ENCODE data around the gene AP4M1. TPM values are rescaled to one million over a fixed set of nuclear protein-coding genes. Genes with fewer than 3 reads are reported as not detected.

AP4M1 gene
- total RNA-seq, 2 donors from 2014 or later: 8.9 to 16.9 TPM

DNA sequence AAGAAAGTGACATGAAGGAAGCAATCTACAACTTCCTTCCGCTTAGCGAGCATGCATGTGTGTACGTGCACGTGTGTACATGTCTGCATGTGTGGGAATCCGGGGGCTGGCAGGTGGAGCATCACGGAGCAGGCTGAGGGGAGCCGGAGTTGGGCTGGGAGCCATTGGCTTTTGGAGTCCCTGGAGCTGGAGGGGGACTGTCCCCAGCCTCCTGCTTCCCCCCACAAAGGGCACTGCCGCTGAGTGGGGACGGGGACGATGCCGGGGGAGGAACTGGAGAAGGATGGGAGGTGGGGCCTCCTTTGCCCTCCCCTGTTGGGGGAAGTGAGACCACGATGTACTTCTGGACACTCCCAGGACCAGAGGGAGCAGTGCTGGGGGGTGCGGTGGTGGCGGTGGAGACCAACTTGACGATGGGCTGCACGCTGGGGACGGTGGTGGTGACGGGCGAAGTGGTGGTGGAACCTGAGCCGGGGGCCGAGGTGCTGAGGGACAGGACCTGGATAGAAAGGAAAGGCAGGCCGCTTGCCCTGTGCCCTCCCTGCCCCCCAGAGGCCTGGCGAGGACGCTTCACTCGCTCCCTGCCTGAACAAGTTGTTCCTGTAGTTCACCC, 5.8 kb downstream of the AP4M1 start:
- Mint-ChIP-seq H3K4me1 (ENCODE audit: low read depth in 2 of 2) (peaks cover 5 to 9% of the 10 kb centered on the region in 2 donors), H3K36me3 (no peaks in the 10 kb centered on the region), H3K4me3 (no peak overlapping the region), H3K27ac (no peak overlapping the region), H3K9me3 (no peaks in the 10 kb centered on the region), H3K27me3 (no peaks in the 10 kb centered on the region)
- ATAC-seq (no peak), DNase-seq (ENCODE audit: low spot score) (no peak)

DNA sequence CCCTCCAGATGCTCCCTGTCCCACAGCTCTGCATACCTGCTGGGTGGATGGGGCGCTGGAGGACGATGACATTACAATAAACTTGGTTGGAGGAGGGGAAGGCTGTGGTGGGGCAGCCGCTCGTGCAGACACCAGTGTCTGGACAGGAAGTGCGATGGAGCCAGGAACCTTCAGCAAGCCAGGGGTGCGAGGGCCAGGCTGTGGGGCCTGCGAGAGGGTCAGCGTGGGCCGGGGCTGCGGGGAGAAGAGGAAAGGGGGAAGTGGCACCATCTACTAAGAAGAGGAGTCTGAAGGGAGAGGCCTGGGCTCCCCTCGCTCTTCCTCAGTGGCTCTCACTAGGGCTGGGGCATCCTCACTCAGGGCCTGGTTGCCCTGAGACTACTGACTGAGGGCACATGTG, 6.4 kb downstream of the AP4M1 start:
- ATAC-seq (no peak), DNase-seq (ENCODE audit: low spot score) (no peak)
- no peaks in the 10 kb centered on the region for H3K36me3 Mint-ChIP-seq
- peaks cover 0 to 5% of the 10 kb centered on the region in 2 donors for H3K4me1 Mint-ChIP-seq (ENCODE audit: low read depth in 2 of 2)
- H3K4me3 Mint-ChIP-seq: no peak overlapping the region
- H3K9me3 Mint-ChIP-seq: no peaks in the 10 kb centered on the region
- no peaks in the 10 kb centered on the region for H3K27me3 Mint-ChIP-seq
- H3K27ac Mint-ChIP-seq: no peak overlapping the region

DNA sequence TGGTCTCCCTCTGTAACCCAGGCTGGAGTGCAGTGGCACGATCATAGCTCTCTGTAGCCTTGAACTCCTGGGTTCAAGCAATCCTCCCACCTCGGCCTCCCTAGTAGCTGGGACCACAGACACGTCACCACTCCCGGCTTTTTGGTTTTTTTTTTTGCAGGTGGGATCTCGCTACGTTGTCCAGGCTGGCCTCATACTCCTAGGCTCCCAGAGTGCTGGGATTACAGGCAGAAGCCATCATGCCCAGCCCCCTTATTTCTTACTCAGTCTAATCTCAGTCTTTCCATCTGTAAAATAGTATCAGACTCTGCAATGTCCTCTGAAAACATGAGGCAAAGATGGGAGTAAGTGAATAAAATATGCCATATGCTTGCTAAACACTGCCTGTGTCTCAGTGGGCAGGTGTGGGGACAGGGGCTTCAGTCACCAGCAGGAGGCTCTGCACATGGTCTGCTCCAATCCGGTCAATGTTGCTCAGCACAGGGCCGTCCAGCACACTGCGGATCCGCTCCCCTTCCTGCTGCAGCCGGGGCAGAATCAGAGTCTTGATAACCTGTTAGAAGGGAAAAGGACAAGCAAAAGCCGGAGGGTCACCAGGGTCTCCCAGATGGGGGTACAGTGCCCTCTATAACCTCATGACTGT, 8.2 kb downstream of the AP4M1 start:
- no peaks in the 10 kb centered on the region for H3K36me3 Mint-ChIP-seq
- ATAC-seq: no peak
- H3K9me3 Mint-ChIP-seq: no peaks in the 10 kb centered on the region
- H3K4me1 Mint-ChIP-seq (ENCODE audit: low read depth in 2 of 2): peaks cover 0 to 3% of the 10 kb centered on the region in 2 donors
- no peak overlapping the region for H3K4me3 Mint-ChIP-seq
- H3K27ac Mint-ChIP-seq: no peak overlapping the region
- no peak for DNase-seq (ENCODE audit: low spot score)
- no peaks in the 10 kb centered on the region for H3K27me3 Mint-ChIP-seq

DNA sequence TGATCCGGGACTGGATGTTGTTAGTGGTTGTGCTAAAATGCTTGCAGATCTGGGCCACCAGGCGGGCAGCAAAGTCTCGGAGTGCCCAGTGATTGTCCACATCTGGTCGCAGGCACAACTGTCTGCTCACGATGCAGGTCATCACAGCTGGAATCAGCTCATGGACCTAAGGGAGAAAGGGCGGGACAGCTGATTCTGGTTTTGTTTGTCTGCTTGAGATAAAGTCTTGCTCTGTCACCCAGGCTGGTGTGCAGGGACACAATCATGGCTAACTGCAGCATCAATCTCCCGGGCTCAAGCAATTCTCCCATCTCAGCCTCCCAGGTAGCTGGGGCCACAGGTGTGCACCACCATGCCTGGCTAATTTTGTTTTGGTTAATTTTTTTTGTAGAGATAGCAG, 9.7 kb downstream of the AP4M1 start:
- Mint-ChIP-seq H3K4me1 (ENCODE audit: low read depth in 2 of 2) (peaks cover 0 to 8% of the 10 kb centered on the region in 2 donors), H3K36me3 (no peaks in the 10 kb centered on the region), H3K9me3 (no peaks in the 10 kb centered on the region), H3K27ac (no peak overlapping the region), H3K27me3 (no peaks in the 10 kb centered on the region), H3K4me3 (no peak overlapping the region)
- ATAC-seq: no peak
- DNase-seq (ENCODE audit: low spot score): no peak

DNA sequence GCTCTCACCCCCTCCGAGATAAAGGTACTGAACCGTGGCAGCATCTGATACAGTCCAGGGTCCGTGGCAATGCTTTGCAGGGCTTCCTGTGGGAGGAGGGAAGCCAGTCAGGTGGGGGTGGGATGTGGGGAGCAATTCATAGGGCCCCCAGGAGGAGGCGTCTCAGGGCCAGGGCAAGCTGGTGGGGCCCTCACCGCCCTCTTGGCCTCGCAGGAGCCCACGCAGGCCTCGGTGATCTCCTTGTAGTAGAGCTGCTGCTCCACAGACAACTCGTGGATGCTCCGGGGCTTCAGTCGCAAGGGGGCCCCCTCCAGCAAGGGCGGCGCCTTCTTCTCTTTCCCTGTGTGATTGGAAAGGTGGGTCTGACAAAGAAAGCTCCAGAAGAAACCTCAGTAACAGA, 10.5 kb downstream of the AP4M1 start:
- Mint-ChIP-seq H3K27me3 (no peaks in the 10 kb centered on the region), H3K4me1 (ENCODE audit: low read depth in 2 of 2) (peaks cover 0 to 11% of the 10 kb centered on the region in 2 donors), H3K27ac (no peak overlapping the region), H3K36me3 (no peaks in the 10 kb centered on the region), H3K4me3 (no peak overlapping the region), H3K9me3 (no peaks in the 10 kb centered on the region)
- DNase-seq (ENCODE audit: low spot score) (no peak), ATAC-seq (no peak)

DNA sequence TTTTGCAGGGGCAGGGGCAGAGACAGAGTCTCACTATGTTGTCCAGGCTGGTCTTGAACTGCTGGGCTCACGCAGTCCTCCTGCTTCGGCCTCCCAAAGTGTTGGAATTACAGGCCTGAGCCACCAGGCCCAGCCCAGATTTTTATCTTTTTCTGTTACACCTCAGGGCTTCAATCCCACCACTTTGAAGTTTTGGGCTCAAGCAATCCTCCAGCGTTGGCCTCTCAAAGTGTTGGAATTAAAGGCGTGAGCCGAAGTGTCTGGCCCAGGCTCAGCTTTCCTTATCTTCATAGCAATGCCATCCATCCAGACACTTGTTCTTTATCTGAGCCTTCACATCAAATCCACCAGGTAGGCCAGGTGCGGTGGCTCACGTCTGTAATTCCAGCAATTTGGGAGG, 13.6 kb downstream of the AP4M1 start:
- peaks cover 14 to 25% of the 10 kb centered on the region in 2 donors for H3K4me1 Mint-ChIP-seq (ENCODE audit: low read depth in 2 of 2)
- no peaks in the 10 kb centered on the region for H3K36me3 Mint-ChIP-seq
- H3K9me3 Mint-ChIP-seq: no peaks in the 10 kb centered on the region
- DNase-seq (ENCODE audit: low spot score): no peak
- H3K27me3 Mint-ChIP-seq: no peaks in the 10 kb centered on the region
- no peak overlapping the region for H3K27ac Mint-ChIP-seq
- ATAC-seq: no peak
- no peak overlapping the region for H3K4me3 Mint-ChIP-seq

DNA sequence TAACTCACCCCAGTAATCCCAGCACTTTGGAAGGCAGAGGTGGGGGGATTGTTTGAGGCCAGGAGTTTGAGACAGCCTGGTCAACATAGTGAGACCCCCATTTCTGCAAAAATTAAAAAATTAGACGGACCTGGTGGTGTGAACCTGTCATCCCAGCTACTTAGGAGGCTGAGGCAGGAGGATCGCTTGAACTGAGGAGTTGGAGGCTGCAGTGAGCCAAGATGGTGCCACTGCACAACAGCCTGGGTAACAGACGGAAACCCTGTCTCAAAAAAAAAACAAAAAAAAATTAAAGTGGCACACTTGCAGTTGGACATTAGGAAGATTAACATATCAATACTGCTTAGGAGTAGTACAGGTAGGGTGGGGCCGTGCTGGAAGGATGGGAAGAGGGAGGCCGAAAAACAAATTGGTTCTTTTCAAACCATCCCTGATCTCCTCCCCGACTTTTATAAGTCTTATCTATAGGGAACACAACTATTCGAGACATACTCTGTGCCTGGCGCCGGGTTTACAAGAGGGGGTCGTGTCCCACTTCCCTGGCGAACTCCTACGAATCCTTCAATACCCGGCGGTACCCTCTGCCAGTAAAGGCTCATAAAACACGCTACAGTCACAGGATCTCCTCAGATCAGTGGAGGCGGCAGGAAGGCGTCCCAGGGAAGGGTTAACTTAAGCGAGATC, 17.1 kb downstream of the AP4M1 start:
- no peaks in the 10 kb centered on the region for H3K36me3 Mint-ChIP-seq
- no peak for ATAC-seq

DNA sequence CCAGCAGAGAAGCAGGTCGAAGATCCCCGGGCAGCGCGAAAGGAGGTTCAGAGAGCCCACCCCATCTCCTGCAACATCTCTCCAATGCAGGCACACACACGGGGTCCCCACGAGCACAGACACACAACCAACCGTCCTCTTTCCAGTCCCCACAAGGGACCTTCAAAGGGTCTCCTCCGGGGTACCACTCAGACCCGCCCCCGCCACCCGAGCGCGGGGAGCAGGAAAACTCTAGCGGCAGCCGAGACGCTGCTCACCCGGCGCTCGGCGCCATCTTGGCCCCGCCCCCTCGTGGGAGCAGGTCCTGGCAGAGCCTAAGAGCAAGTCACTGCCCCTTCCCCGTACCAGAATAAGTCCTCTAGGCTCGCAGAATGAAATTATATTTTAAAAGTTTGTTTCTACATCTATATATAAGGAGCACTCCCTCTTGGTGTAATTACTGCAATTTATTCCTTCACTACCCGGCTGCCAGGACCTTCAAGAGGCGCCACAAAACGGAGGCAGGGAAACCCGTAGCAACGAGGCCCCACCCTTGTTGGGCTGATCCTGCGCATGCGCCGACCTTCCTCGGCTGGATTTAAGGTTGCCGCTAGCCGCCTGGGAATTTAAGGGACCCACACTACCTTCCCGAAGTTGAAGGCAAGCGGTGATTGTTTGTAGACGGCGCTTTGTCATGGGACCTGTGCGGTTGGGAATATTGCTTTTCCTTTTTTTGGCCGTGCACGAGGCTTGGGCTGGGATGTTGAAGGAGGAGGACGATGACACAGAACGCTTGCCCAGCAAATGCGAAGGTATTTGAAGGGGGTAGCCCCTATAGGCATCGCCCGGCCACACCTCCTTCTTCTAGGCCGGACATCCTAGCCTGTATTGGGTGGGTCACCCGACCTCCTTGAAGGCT, 17.9 kb downstream of the AP4M1 start, which contains the start of the genes CNPY4 and TAF6:
Gene CNPY4, plus strand, starts transcription at position 563 of the 898 bp plus-strand sequence. Its CDS starts 111 bp downstream, at position 674.
Gene TAF6, minus strand, starts transcription at position 287 of the 898 bp plus-strand sequence. CDS start 5,149 bp downstream, outside the sequence.
- peak; percentile 92 for DNase-seq (ENCODE audit: low spot score)
- Mint-ChIP-seq H3K4me1 (ENCODE audit: low read depth in 2 of 2) (peaks cover 23 to 28% of the 10 kb centered on the region in 2 donors), H3K27ac (peak within 1 kb of the TSS; percentile 99), H3K4me3 (peak within 1 kb of the TSS; percentile 95), H3K9me3 (no peaks in the 10 kb centered on the region), H3K27me3 (no peaks in the 10 kb centered on the region), H3K36me3 (no peaks in the 10 kb centered on the region)
- peak; percentile 87 to 92 for ATAC-seq

More for the DNA sequence above, 17.1 kb downstream of the AP4M1 start:
- Mint-ChIP-seq H3K4me3 (peak overlapping the region; percentile 95), H3K27me3 (no peaks in the 10 kb centered on the region), H3K27ac (peak overlapping the region; percentile 99), H3K4me1 (ENCODE audit: low read depth in 2 of 2) (peaks cover 22 to 31% of the 10 kb centered on the region in 2 donors), H3K9me3 (no peaks in the 10 kb centered on the region)
- no peak for DNase-seq (ENCODE audit: low spot score)

DNA sequence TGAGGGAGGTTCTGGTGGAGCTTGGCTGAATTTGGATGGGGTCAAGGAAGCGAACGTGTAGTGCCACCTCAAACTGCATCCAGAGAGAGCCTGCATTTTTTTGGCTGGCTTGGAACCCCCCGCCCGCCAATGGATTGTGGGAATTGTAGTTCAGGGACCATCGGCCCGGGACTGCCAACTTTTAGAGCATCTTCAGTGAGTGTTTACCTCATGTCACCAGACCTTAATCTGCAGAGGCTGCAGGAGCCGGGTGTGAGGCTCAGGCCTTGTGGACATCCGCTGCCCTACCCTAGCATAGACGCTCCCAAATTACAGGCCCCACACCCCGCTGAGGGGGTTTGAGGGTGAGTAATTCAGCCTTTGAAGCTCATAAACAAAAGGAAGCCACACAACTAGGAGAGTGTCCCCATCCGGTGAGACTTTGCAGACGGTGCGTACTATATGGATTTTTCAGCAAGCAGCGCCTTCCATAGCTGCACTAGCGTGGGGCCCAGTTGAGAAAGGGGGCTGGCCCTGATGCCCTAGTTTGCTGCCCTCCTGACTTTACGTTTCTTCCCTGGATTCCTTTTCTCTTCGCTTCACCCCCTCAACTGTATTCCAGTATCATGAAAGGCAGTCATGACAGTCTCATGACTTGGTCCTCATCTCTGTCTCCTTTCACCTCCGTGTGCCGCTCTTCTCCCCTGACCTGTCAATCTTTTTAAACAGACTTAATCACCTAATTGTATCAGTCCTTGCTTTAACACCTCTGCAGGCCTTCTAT, 18.7 kb downstream of the AP4M1 start:
- DNase-seq (ENCODE audit: low spot score) (no peak), ATAC-seq (peak; percentile 55 to 58)
- peaks cover 31 to 34% of the 10 kb centered on the region in 2 donors for H3K4me1 Mint-ChIP-seq (ENCODE audit: low read depth in 2 of 2)
- H3K27me3 Mint-ChIP-seq: no peaks in the 10 kb centered on the region
- peak overlapping the region; percentile 99 for H3K27ac Mint-ChIP-seq
- peak overlapping the region; percentile 95 for H3K4me3 Mint-ChIP-seq
- no peaks in the 10 kb centered on the region for H3K9me3 Mint-ChIP-seq
- no peaks in the 10 kb centered on the region for H3K36me3 Mint-ChIP-seq

DNA sequence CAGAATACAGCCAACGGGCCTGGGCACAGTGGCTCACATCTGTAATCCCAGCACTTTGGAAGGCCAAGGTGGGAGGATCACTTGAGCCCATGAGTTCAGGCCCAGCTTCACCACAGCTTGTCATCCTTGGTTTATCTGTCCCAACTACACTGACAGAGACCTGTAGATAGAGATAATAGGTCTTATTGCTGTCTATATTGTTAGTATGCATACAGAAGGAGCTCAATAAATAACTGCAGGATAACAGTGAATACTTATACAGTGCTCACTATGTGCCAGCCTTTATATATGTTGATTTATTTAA, 19.2 kb downstream of the AP4M1 start:
- Mint-ChIP-seq H3K4me1 (ENCODE audit: low read depth in 2 of 2) (peaks cover 33 to 36% of the 10 kb centered on the region in 2 donors), H3K27me3 (no peaks in the 10 kb centered on the region), H3K36me3 (no peaks in the 10 kb centered on the region), H3K27ac (peak overlapping the region; percentile 99), H3K9me3 (no peaks in the 10 kb centered on the region), H3K4me3 (peak overlapping the region; percentile 95)
- no peak for ATAC-seq
- DNase-seq (ENCODE audit: low spot score): no peak

DNA sequence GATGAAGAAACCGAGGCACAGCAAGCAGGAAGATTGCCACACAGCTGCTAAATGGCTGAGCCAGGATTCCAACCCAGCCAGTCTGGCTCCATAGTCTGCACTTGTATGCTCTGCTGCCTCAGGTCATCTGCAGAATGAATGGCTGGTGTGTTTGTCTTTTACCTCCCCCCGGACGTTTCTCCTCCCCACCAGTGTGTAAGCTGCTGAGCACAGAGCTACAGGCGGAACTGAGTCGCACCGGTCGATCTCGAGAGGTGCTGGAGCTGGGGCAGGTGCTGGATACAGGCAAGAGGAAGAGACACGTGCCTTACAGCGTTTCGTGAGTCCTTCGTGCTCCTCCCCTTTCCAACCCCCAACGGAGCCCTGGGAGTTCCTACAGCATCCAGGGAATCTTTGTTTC, 20.6 kb downstream of the AP4M1 start:
- peaks cover 29 to 41% of the 10 kb centered on the region in 2 donors for H3K4me1 Mint-ChIP-seq (ENCODE audit: low read depth in 2 of 2)
- DNase-seq (ENCODE audit: low spot score): no peak

DNA sequence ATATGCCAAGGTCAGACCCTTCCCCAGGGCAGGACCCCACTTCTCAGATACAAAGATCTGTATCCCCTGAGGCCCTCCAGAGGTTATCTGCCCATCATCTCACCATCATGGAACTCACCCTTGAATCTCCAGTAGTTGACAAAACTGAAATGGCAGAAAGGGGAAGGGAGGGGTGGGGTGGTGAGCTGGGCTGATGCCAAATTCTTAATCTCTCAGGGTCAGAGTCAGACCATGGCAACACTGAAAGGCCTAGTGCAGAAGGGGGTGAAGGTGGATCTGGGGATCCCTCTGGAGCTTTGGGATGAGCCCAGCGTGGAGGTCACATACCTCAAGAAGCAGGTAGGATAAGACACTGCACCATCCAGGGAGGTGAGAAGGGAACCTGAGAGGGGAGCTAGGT, 21.1 kb downstream of the AP4M1 start:
- H3K9me3 Mint-ChIP-seq: no peaks in the 10 kb centered on the region
- H3K36me3 Mint-ChIP-seq: no peaks in the 10 kb centered on the region
- H3K4me3 Mint-ChIP-seq: no peak overlapping the region
- peaks cover 29 to 41% of the 10 kb centered on the region in 2 donors for H3K4me1 Mint-ChIP-seq (ENCODE audit: low read depth in 2 of 2)
- no peaks in the 10 kb centered on the region for H3K27me3 Mint-ChIP-seq
- no peak overlapping the region for H3K27ac Mint-ChIP-seq
- ATAC-seq (no peak), DNase-seq (ENCODE audit: low spot score) (no peak)

More for the DNA sequence above, 20.6 kb downstream of the AP4M1 start:
- no peak overlapping the region for H3K4me3 Mint-ChIP-seq
- H3K36me3 Mint-ChIP-seq: no peaks in the 10 kb centered on the region
- no peak overlapping the region for H3K27ac Mint-ChIP-seq
- H3K9me3 Mint-ChIP-seq: no peaks in the 10 kb centered on the region
- no peaks in the 10 kb centered on the region for H3K27me3 Mint-ChIP-seq
- ATAC-seq: no peak

Data from natural killer cell treated with Interleukin-12 subunit alpha and Interleukin-12 subunit beta and Interleukin-15 and Interleukin-18, amount 100 ng/mL, for 72 hours (primary cell).